Measurements from ENCODE around the gene CHCHD2.
"Not testable (repeated sequence)": the region's sequence is repeated elsewhere in the genome, so short reads cannot be mapped to it uniquely, and the experiment has no call there.

CHCHD2 gene

DNA sequence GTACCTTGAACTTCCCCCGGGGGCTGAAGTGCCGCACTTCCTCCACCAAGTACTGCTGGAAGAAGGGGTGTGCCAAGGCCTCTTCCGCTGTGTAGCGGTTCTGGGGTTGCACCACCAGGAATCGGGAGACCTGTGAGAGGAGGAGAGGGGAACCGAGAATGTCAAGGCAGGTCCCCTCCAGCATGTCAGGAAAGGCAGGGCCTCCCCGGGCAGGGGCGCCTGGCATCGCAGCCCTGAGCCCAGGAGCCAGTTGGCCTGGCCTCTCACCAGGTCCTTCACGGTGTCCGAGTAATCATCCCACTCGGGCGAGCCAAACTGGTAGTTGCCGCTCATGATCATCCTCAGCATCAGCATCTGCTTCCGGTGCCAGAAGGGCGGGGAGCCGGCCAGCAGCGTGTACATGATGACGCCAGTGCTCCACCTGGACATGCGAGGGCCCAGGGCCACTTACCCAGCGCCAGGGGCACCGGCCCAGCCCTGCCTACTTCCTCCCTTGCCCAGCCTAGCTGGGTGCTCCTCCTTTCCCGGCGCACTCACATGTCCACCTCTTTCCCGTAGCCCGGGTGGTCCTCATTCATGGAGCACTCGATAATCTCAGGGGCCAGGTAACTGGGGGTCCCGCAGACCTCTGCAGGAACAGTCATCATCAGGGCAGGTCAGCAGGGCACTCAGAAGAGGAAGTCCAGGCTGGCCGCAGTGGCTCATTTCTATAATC is 24.5 kb downstream of the CHCHD2 start:
- in situ Hi-C loops (cut with MboI; ENCODE audit: low pct_unique_long_range_greater_than_20kb, low sequenced_read_pairs, unreplicated experiment), result loop anchor here (25.0 kb wide), 1 partner anchor 444 kb away; no protein-coding TSS in a partner anchor
- no peak for DNase-seq (ENCODE audit: low spot score)
- TF ChIP-seq, protein P1, sequence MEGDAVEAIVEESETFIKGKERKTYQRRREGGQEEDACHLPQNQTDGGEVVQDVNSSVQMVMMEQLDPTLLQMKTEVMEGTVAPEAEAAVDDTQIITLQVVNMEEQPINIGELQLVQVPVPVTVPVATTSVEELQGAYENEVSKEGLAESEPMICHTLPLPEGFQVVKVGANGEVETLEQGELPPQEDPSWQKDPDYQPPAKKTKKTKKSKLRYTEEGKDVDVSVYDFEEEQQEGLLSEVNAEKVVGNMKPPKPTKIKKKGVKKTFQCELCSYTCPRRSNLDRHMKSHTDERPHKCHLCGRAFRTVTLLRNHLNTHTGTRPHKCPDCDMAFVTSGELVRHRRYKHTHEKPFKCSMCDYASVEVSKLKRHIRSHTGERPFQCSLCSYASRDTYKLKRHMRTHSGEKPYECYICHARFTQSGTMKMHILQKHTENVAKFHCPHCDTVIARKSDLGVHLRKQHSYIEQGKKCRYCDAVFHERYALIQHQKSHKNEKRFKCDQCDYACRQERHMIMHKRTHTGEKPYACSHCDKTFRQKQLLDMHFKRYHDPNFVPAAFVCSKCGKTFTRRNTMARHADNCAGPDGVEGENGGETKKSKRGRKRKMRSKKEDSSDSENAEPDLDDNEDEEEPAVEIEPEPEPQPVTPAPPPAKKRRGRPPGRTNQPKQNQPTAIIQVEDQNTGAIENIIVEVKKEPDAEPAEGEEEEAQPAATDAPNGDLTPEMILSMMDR (IDR thresholded peaks at IDR 0.05; ENCODE audit: extremely low read depth, insufficient read depth, missing control alignments), result no peak

DNA sequence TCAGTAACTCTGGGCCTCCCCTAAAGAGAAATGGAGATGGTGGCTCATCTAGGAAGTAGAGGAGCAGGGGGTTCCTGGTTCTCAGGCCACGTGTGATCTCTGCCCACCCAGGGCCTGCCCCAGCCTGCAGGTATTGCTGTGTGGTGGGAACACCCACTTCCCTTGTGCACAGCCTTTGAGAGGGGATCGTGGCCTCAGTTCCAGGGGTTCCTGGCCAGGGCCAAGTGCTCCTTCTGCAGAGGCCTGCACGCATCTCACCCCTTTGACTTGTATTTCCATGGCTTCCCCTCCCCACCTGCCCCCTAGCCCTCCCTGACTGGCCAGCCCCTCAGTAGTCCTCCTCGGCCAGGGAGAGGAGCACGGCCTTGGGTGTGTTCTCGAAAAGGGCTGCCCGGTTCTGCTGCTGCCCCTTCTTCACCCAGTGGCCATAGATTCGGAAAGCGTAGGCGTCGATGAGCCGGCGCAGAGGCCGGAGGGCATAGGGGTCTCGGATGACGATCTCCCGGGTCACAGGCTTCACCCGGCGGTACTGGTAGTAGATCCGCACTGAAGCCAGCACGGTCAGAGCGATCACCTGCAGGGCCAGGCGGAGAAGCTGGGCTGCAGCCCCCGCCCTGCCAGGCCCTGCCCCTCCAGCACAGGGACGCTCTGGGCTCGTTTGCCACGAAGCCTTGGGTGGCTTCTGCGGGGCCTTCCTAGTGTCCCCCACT is 25.4 kb downstream of the CHCHD2 start:
- in situ Hi-C loops (cut with MboI; ENCODE audit: low pct_unique_long_range_greater_than_20kb, low sequenced_read_pairs, unreplicated experiment), result loop anchor here (25.0 kb wide), 1 partner anchor 444 kb away; no protein-coding TSS in a partner anchor
- DNase-seq (ENCODE audit: low spot score), result not testable (repeated sequence)

DNA sequence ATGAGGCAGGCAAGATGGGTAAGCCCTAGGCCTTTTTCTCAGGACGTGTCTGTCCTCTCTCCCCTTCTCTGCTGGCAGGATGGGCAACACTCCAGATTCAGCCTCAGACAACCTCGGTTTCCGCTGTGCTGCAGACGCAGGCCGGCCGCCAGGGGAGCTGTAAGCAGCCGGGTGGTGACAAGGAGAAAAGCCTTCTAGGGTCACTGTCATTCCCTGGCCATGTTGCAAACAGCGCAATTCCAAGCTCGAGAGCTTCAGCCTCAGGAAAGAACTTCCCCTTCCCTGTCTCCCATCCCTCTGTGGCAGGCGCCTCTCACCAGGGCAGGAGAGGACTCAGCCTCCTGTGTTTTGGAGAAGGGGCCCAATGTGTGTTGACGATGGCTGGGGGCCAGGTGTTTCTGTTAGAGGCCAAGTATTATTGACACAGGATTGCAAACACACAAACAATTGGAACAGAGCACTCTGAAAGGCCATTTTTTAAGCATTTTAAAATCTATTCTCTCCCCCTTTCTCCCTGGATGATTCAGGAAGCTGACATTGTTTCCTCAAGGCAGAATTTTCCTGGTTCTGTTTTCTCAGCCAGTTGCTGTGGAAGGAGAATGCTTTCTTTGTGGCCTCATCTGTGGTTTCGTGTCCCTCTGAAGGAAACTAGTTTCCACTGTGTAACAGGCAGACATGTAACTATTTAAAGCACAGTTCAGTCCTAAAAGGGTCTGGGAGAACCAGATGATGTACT is 26.7 kb downstream of the CHCHD2 start:
- in situ Hi-C loops (cut with MboI; ENCODE audit: low pct_unique_long_range_greater_than_20kb, low sequenced_read_pairs, unreplicated experiment), result loop anchor here (10.0 to 25.0 kb wide), 2 partner anchors 75 to 442 kb away; no protein-coding TSS in a partner anchor
- no peak for DNase-seq (ENCODE audit: low spot score)

DNA sequence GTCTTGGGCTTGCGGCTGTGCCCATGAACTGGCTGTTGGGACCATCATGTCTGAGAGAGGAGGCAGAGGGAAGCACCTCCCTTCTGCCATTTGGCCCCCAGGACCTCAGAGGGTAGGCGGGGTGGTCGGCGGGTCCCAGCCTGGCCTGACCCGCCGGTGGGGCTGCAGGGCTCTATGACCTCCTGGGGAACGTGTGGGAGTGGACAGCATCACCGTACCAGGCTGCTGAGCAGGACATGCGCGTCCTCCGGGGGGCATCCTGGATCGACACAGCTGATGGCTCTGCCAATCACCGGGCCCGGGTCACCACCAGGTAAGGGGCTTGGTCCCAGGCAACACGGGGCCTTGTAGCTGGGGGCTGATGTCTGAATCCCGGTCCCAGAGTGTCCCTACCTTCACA is 28.1 kb downstream of the CHCHD2 start:
- no peak for DNase-seq (ENCODE audit: low spot score)
- in situ Hi-C loops (cut with MboI; ENCODE audit: low pct_unique_long_range_greater_than_20kb, low sequenced_read_pairs, unreplicated experiment), result loop anchor here (10.0 to 25.0 kb wide), 2 partner anchors 73 to 441 kb away; no protein-coding TSS in a partner anchor
- TF ChIP-seq, protein P1 (IDR thresholded peaks at IDR 0.05; ENCODE audit: extremely low read depth, insufficient read depth, missing control alignments), result no peak

More for the DNA sequence above, 26.7 kb downstream of the CHCHD2 start:
- TF ChIP-seq, protein P1 (IDR thresholded peaks at IDR 0.05; ENCODE audit: extremely low read depth, insufficient read depth, missing control alignments), result peak; percentile 29

DNA sequence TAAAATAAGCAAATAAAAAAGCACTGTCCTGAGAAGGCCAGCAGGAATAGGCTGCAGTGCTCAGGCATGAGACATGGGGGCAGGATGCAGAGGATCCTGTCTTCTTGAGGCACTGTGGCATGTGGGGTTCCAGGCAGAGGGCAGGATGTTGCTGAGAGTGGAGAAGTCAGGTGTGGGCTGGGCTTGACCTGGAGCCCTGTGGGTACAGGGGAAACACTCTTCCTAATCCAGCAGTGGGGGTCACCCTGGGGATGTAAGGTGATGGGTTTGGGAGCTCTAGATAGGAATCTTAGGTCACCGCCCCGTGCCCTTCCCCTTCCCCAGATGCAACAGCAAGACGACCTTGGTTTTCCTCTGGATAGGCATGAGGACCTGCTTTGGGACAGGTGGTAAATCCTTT is 28.6 kb downstream of the CHCHD2 start:
- DNase-seq (ENCODE audit: low spot score), result no peak
- in situ Hi-C loops (cut with MboI; ENCODE audit: low pct_unique_long_range_greater_than_20kb, low sequenced_read_pairs, unreplicated experiment), result loop anchor here (10.0 to 25.0 kb wide), 2 partner anchors 73 to 440 kb away; no protein-coding TSS in a partner anchor
- TF ChIP-seq, protein P1 (IDR thresholded peaks at IDR 0.05; ENCODE audit: extremely low read depth, insufficient read depth, missing control alignments), result no peak

DNA sequence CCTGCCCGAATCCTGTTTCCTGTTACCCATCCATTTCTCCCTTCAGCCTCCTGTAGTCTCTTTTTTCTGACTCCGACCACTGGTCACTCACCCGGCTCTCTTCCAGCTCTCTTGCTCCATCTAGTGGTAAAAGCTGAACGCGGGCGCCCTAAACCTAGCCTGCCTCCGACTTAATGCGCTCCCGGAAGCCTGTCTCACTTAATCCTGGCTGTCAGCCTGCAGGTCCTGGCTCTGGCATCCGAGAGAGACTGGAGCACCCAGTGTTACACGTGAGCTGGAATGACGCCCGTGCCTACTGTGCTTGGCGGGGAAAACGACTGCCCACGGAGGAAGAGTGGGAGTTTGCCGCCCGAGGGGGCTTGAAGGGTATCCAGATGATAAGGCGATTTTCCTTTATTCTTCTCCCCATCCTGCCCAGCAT is 31.9 kb downstream of the CHCHD2 start:
- TF ChIP-seq, protein P1 (IDR thresholded peaks at IDR 0.05; ENCODE audit: extremely low read depth, insufficient read depth, missing control alignments), result peak; percentile 84
- peak; percentile 78 for DNase-seq (ENCODE audit: low spot score)
- in situ Hi-C loops (cut with MboI; ENCODE audit: low pct_unique_long_range_greater_than_20kb, low sequenced_read_pairs, unreplicated experiment), result loop anchor here (10.0 kb wide), 1 partner anchor 70 kb away; no protein-coding TSS in a partner anchor

DNA sequence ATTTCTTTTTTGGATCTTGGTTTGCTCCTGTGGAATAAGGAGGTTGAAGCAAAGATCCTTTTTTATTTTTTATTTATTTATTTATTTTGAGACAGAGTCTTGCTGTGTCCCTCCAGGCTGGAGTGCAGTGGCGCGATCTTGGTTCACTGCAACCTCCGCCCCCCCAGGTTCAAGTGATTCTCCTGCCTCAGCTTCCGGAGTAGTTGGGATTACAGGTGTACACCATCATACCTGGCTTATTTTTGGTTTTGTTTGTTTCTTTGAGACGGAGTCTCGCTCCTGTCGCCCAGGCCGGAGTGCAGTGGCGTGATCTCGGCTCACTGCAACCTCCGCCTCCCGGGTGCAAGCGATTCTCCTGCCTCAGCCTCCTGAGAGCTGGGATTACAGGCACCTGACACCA is 39.9 kb downstream of the CHCHD2 start:
- in situ Hi-C loops (cut with MboI; ENCODE audit: low pct_unique_long_range_greater_than_20kb, low sequenced_read_pairs, unreplicated experiment); DNase-seq (ENCODE audit: low spot score): not testable (repeated sequence)
